Inflammatory macrophage treated with lipopolysaccharide for 4 hours (primary cell): ENCODE data around the gene BSN.

ENCODE experiments used
- DNase-seq: peaks from one replicate; pipeline ENCODE4 v3.0.0-alpha.2; 2020

The BSN gene

GRCh38 chr3:49717959-49718857, 163.9 kb downstream of the BSN start:
- DNase-seq, result no peak

GRCh38 chr3:49718858-49719213, 164.6 kb downstream of the BSN start:
- no peak for DNase-seq

GRCh38 chr3:49719214-49719884, 165.1 kb downstream of the BSN start, which contains the start of gene AMIGO3:
Gene AMIGO3 (minus strand): TSS chr3:49719684. CDS start chr3:49719465, 219 bp downstream.
- DNase-seq, result peak; percentile 93
